ENCODE measurements around the gene TENM4. TPM values are rescaled to one million over a fixed set of nuclear protein-coding genes. Genes with fewer than 3 reads are reported as not detected.

The TENM4 gene
- total and polyA plus RNA-seq, 2 of the 13 experiments (the other 11 are each of a cell fraction or from before 2014, with no cell fraction given) = not detected

GRCh38 chr11:78694152-78694551 is 746.7 kb downstream of the TENM4 start:
- no peak overlapping the region for H3K4me3 ChIP-seq (replicated peaks in 1 of 3; ENCODE audit: insufficient read depth in 1 of 3, low read depth in 2 of 3, low read length in 3 of 3)
- no peak overlapping the region for H3K4me2 ChIP-seq (ENCODE audit: low read depth, low read length)
- no peak for FAIRE-seq
- H3K36me3 ChIP-seq (replicated peaks in 1 of 2; ENCODE audit: control insufficient read depth in 1 of 2, insufficient read depth in 2 of 2, low read length in 2 of 2) = no peaks in the 10 kb centered on the region
- no peaks in the 10 kb centered on the region for H3K4me1 ChIP-seq (ENCODE audit: insufficient read depth, low read length)
- no peak for TF ChIP-seq MTA1 (CRISPR knock-in tag; IDR thresholded peaks at IDR 0.05; ENCODE audit: borderline replicate concordance)
- no peak for TF ChIP-seq FUBP1 (CRISPR knock-in tag; IDR thresholded peaks at IDR 0.05; ENCODE audit: borderline replicate concordance)
- no peak for DNase-seq (ENCODE audit: low spot score)
- in situ Hi-C loops (cut with HindIII; ENCODE audit: extremely low pct_ligation_motif_present, low pct_unique_long_range_greater_than_20kb) (no loop called here), intact Hi-C loops (cut with micrococcal nuclease; ENCODE audit: unreplicated experiment) (no loop called here)
- ChIA-PET CTCF (ENCODE audit: low intra/inter-chr PET ratio, low total read pairs) (no interaction called here), POLR2A (no interaction called here)
- H3K9ac ChIP-seq (ENCODE audit: insufficient read depth, low read depth, low read length) = no peak overlapping the region
- no peak overlapping the region for H2AFZ ChIP-seq (ENCODE audit: low read length)
- no peaks in the 10 kb centered on the region for H3K9me3 ChIP-seq (ENCODE audit: low read length)
- peaks cover 0 to 19% of the 10 kb centered on the region in 2 experiments; a peak in 2 of 5 replicates for H3K27me3 ChIP-seq (ENCODE audit: control insufficient read depth in 1 of 2, insufficient read depth in 2 of 2, low read length in 2 of 2)
- no peak for ATAC-seq
- 57% methylated on average over 4 of the region's 4 CpGs for WGBS (ENCODE audit: low lambda C conversion rate)
- H4K20me1 ChIP-seq (ENCODE audit: insufficient read depth, low read length) = no peaks in the 10 kb centered on the region
- H3K27ac ChIP-seq (ENCODE audit: extremely low read length, insufficient read depth, low read length) = no peak overlapping the region
- no TSS peak for BruUV-seq (replicated peaks)
- no peaks in the 10 kb centered on the region for H3K79me2 ChIP-seq (ENCODE audit: insufficient read depth, low read length)

- DNase-seq (ENCODE audit: low spot score) (no peak), FAIRE-seq (no peak), ATAC-seq (no peak)
- no peaks in the 10 kb centered on the region for H3K4me1 ChIP-seq (ENCODE audit: insufficient read depth, low read length)
- intact Hi-C loops (cut with micrococcal nuclease; ENCODE audit: unreplicated experiment) = no loop called here
- no peaks in the 10 kb centered on the region for H3K79me2 ChIP-seq (ENCODE audit: insufficient read depth, low read length)
- in situ Hi-C loops (cut with HindIII; ENCODE audit: extremely low pct_ligation_motif_present, low pct_unique_long_range_greater_than_20kb) = no loop called here
- CTCF ChIA-PET (ENCODE audit: low intra/inter-chr PET ratio, low total read pairs) = no interaction called here
- TF ChIP-seq TFE3 (CRISPR knock-in tag; IDR thresholded peaks at IDR 0.05) (no peak), KDM5A (IDR thresholded peaks at IDR 0.05; ENCODE audit: borderline replicate concordance, low read length) (no peak), HNF1A (IDR thresholded peaks at IDR 0.05; ENCODE audit: low read depth) (no peak), HNF1A (CRISPR knock-in tag; IDR thresholded peaks at IDR 0.05; ENCODE audit: borderline replicate concordance) (no peak), TIGD3 (CRISPR knock-in tag; IDR thresholded peaks at IDR 0.05; ENCODE audit: borderline replicate concordance) (no peak), ZNF768 (CRISPR knock-in tag; IDR thresholded peaks at IDR 0.05) (no peak), NCOR1 (IDR thresholded peaks at IDR 0.05; ENCODE audit: borderline replicate concordance, low read length) (no peak)
- H4K20me1 ChIP-seq (ENCODE audit: insufficient read depth, low read length) = no peaks in the 10 kb centered on the region
- H3K4me2 ChIP-seq (ENCODE audit: low read depth, low read length) = no peak overlapping the region
- H3K9ac ChIP-seq (ENCODE audit: insufficient read depth, low read depth, low read length) = no peak overlapping the region
- H3K27me3 ChIP-seq (ENCODE audit: control insufficient read depth in 1 of 2, insufficient read depth in 2 of 2, low read length in 2 of 2) = peaks cover 0 to 15% of the 10 kb centered on the region in 2 experiments; a peak in 1 of 5 replicates
- no peaks in the 10 kb centered on the region for H3K9me3 ChIP-seq (ENCODE audit: low read length)
- no peak overlapping the region for H2AFZ ChIP-seq (ENCODE audit: low read length)
- no TSS peak for BruUV-seq (replicated peaks)
- no peak overlapping the region for H3K4me3 ChIP-seq (replicated peaks in 1 of 3; ENCODE audit: insufficient read depth in 1 of 3, low read depth in 2 of 3, low read length in 3 of 3)
- 0% methylated on average over 1 of the region's 2 CpGs for WGBS (ENCODE audit: low lambda C conversion rate)
- no peak overlapping the region for H3K27ac ChIP-seq (ENCODE audit: extremely low read length, insufficient read depth, low read length)
- POLR2A ChIA-PET = no interaction called here
- H3K36me3 ChIP-seq (replicated peaks in 1 of 2; ENCODE audit: control insufficient read depth in 1 of 2, insufficient read depth in 2 of 2, low read length in 2 of 2) = no peaks in the 10 kb centered on the region
Measured at GRCh38 chr11:78691215-78691614, 749.6 kb downstream of the TENM4 start.

All from HepG2 (cell line).